Erythroblast (primary cell): Measurements from ENCODE around the gene S100A3.

Experiments
- GATA1 ChIP-seq: IDR thresholded peaks from 2 replicates; pipeline ENCODE4 v1.6.1; 2011; ENCODE audit warnings: low read depth, mild to moderate bottlenecking, control low read depth, low read length, moderate library complexity
- POLR2A ChIP-seq: IDR thresholded peaks from 2 replicates; pipeline ENCODE4 v1.6.1; 2011; ENCODE audit warnings: mild to moderate bottlenecking, low read length

DNA sequence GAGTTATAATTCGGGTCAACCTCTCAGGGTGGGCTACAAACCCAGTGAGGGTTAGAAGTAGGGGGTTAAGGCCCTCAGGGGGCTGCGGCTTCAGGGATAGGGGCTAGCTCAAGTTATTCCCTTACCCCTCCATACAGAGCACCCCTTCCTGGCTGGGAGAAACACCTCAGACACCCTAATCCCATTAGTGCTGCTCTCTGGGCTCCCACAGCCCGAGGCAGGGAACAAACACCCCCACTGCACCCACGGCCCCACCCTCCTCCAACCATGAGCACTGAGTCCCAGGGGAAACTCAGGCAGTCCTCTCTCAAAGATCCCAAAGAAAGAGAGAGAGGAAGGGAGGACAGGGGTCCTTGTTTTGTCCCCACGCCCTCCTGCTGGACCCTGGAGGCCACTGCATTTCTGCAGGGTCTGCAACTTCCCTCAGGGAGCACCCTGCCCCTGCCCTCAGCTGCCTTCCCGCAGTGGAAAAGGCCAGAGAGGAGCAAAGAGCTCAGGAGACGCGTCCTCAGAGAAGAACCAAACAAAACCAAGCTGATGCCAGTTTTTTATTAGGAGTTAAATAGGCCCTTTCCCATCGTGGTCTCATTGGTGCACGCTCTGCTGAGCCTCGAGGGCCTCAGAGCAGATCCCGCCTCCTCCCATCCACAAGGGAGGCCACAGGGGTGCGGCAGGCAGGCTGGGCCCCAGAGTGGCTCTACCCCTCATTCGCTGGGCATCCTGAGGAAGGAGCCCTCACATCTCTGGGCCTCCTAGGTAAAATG lies 2.1 kb downstream of the S100A3 start:
- TF ChIP-seq POLR2A, result no peak
- TF ChIP-seq GATA1, result no peak
